IMR-90 (cell line): ENCODE data around the gene TGM1. TPM values are rescaled to one million over a fixed set of nuclear protein-coding genes. Genes with fewer than 3 reads are reported as not detected.
A peak's percentile ranks its signal among the peaks of the same experiment; 100 is the strongest.

ENCODE experiments used
- ATAC-seq: fragments of 200-7000 bp; cut with Tn5 transposase; 2 replicates; pipeline ENCODE4 v1.9.1; 2020; ENCODE audit warnings: low read depth, mild to moderate bottlenecking, moderate library complexity
- BruUV-seq: library from RNA; stranded (reverse); fragments of 400-500 nt; replicated peaks from 2 replicates; lab custom pipeline; 2021; lab: Mats Ljungman, UMichigan
- CTCF ChIA-PET: fragments of 300-600 bp; formaldehyde crosslinking; extraction: SDS; loops from one replicate; lab custom pipeline; 2021; ENCODE audit warnings: antibody characterized with exemption; lab: Yijun Ruan, JAX
- POLR2A ChIA-PET: fragments of 300-600 bp; sonication (Branson Sonifier 250); formaldehyde crosslinking; loops from one replicate; lab custom pipeline; 2022; ENCODE audit warnings: antibody characterized with exemption; ENCODE audit not compliant: unreplicated experiment; lab: Charles Lee
- DNase-seq: peaks from one replicate; pipeline ENCODE4 v3.0.0; 2013
- H2AFZ ChIP-seq: replicated peaks from 2 replicates; pipeline ENCODE3; 2013; ENCODE audit warnings: low read length, mild to moderate bottlenecking; ENCODE audit not compliant: poor library complexity
- H2AK5ac ChIP-seq: 2 replicates; pipeline ENCODE4 v1.6.1; 2013; ENCODE audit warnings: low read depth, low read length, inconsistent platforms
- H2AK9ac ChIP-seq: replicated peaks from 2 replicates; pipeline ENCODE3; 2013; ENCODE audit warnings: mild to moderate bottlenecking, low read depth, low read length, moderate library complexity; ENCODE audit not compliant: poor library complexity
- H2BK120ac ChIP-seq: 2 replicates; pipeline ENCODE4 v1.6.1; 2013; ENCODE audit warnings: low read depth, low read length, inconsistent platforms
- H2BK15ac ChIP-seq: 3 replicates; pipeline ENCODE4 v1.6.1; 2013; ENCODE audit warnings: low read depth, low read length, inconsistent platforms
- H2BK20ac ChIP-seq: 2 replicates; pipeline ENCODE4 v1.6.1; 2013; ENCODE audit warnings: low read depth, mild to moderate bottlenecking, inconsistent platforms, low read length, moderate library complexity
- H2BK5ac ChIP-seq: 2 replicates; pipeline ENCODE4 v1.6.1; 2013; ENCODE audit warnings: mild to moderate bottlenecking, low read depth, low read length, inconsistent platforms; ENCODE audit not compliant: poor library complexity, severe bottlenecking
- H3K14ac ChIP-seq: replicated peaks from 2 replicates; pipeline ENCODE4 v1.6.1; 2013; ENCODE audit warnings: low read depth, low read length, inconsistent platforms
- H3K18ac ChIP-seq: 2 replicates; pipeline ENCODE4 v1.6.1; 2013; ENCODE audit warnings: low read depth, low read length, control low read depth
- H3K23ac ChIP-seq: 2 replicates; pipeline ENCODE4 v1.6.1; 2013; ENCODE audit warnings: low read depth, low read length, inconsistent platforms
- H3K27ac ChIP-seq: 2 replicates; pipeline ENCODE4 v1.5.1; 2013; ENCODE audit warnings: mild to moderate bottlenecking, control low read depth, low read length; ENCODE audit not compliant: insufficient read depth
- H3K27me3 ChIP-seq: 2 replicates; pipeline ENCODE4 v1.6.1; 2013; ENCODE audit warnings: low read length; ENCODE audit not compliant: control insufficient read depth, insufficient read depth
- H3K36me3 ChIP-seq: 2 replicates; pipeline ENCODE4 v1.6.1; 2013; ENCODE audit warnings: low read length, mixed read lengths; ENCODE audit not compliant: control insufficient read depth, insufficient read depth
- H3K4ac ChIP-seq: 2 replicates; pipeline ENCODE4 v1.6.1; 2013; ENCODE audit warnings: low read depth, low read length, inconsistent platforms
- H3K4me1 ChIP-seq: 2 replicates; pipeline ENCODE4 v1.6.1; 2013; ENCODE audit warnings: low read length, mixed read lengths; ENCODE audit not compliant: control insufficient read depth, insufficient read depth
- H3K4me2 ChIP-seq: 2 replicates; pipeline ENCODE4 v1.6.1; 2013; ENCODE audit warnings: low read depth, mild to moderate bottlenecking, control low read depth, low read length, moderate library complexity
- H3K4me3 ChIP-seq: 2 replicates; pipeline ENCODE4 v1.5.1; 2013; ENCODE audit warnings: low read depth, mild to moderate bottlenecking, control low read depth, low read length, moderate library complexity; ENCODE audit not compliant: insufficient read depth
- H3K56ac ChIP-seq: 2 replicates; pipeline ENCODE4 v1.6.1; 2013; ENCODE audit warnings: low read length, inconsistent platforms; ENCODE audit not compliant: insufficient read depth; ENCODE audit errors: extremely low read depth
- H3K79me1 ChIP-seq, 2 experiments: 2 replicates each; pipeline ENCODE4 v1.6.1; 2013; ENCODE audit warnings: low read length in 2 of 2, inconsistent platforms in 1 of 2, low read depth in 1 of 2
- H3K9ac ChIP-seq: 2 replicates; pipeline ENCODE4 v1.6.1; 2013; ENCODE audit warnings: low read depth, low read length, control low read depth
- H3K9me1 ChIP-seq: 2 replicates; pipeline ENCODE4 v1.6.1; 2013; ENCODE audit warnings: low read length, inconsistent platforms; ENCODE audit not compliant: insufficient read depth
- H3K9me3 ChIP-seq: 2 replicates; pipeline ENCODE4 v1.6.1; 2013; ENCODE audit warnings: low read length; ENCODE audit not compliant: control insufficient read depth, insufficient read depth
- H4K20me1 ChIP-seq: 2 replicates; pipeline ENCODE4 v1.6.1; 2013; ENCODE audit warnings: low read length, inconsistent platforms; ENCODE audit not compliant: insufficient read depth
- H4K5ac ChIP-seq: 2 replicates; pipeline ENCODE4 v1.6.1; 2013; ENCODE audit warnings: mild to moderate bottlenecking, low read depth, low read length, control low read depth
- H4K8ac ChIP-seq, 2 experiments: 2 replicates each; pipeline ENCODE4 v1.6.1; 2013; ENCODE audit warnings: low read depth in 2 of 2, low read length in 2 of 2, control low read depth in 1 of 2, inconsistent platforms in 1 of 2
- H4K91ac ChIP-seq: 2 replicates; pipeline ENCODE4 v1.6.1; 2013; ENCODE audit warnings: low read depth, low read length, inconsistent platforms; ENCODE audit not compliant: insufficient read depth
- BHLHE40 ChIP-seq: fragments of 150-350 bp; IDR thresholded peaks from 2 replicates; pipeline ENCODE4 v1.6.1; 2016; ENCODE audit warnings: mild to moderate bottlenecking, low read depth, low read length
- CEBPB ChIP-seq: IDR thresholded peaks from 2 replicates; pipeline ENCODE4 v1.6.1; 2012; ENCODE audit warnings: low read depth, low read length, improper control_type of control experiment
- CHD1 ChIP-seq: IDR thresholded peaks from 2 replicates; pipeline ENCODE4 v1.6.1; 2012; ENCODE audit warnings: low read depth, low read length, improper control_type of control experiment
- FOS ChIP-seq: fragments of 150-350 bp; IDR thresholded peaks from 2 replicates; pipeline ENCODE4 v1.6.1; 2016; ENCODE audit warnings: low read depth, low read length
- MAFK ChIP-seq: IDR thresholded peaks from 2 replicates; pipeline ENCODE4 v1.6.1; 2012; ENCODE audit warnings: low read depth, low read length, improper control_type of control experiment
- MAZ ChIP-seq: IDR thresholded peaks from 2 replicates; pipeline ENCODE4 v1.6.1; 2012; ENCODE audit warnings: low read depth, mild to moderate bottlenecking, low read length, improper control_type of control experiment, moderate library complexity, borderline replicate concordance
- MXI1 ChIP-seq: IDR thresholded peaks from 2 replicates; pipeline ENCODE4 v1.6.1; 2012; ENCODE audit warnings: low read depth, mild to moderate bottlenecking, low read length, moderate library complexity, borderline replicate concordance
- NFE2L2 ChIP-seq: fragments of 150-350 bp; IDR thresholded peaks from 2 replicates; pipeline ENCODE4 v1.6.1; 2016; ENCODE audit warnings: low read depth, mild to moderate bottlenecking, low read length
- POLR2A ChIP-seq: IDR thresholded peaks from 2 replicates; pipeline ENCODE4 v1.6.1; 2012; ENCODE audit warnings: mild to moderate bottlenecking, low read depth, low read length
- RAD21 ChIP-seq: IDR thresholded peaks from 2 replicates; pipeline ENCODE4 v1.6.1; 2012; ENCODE audit warnings: low read length, improper control_type of control experiment
- RCOR1 ChIP-seq: IDR thresholded peaks from 2 replicates; pipeline ENCODE4 v1.6.1; 2012; ENCODE audit warnings: mild to moderate bottlenecking, low read length, improper control_type of control experiment; ENCODE audit not compliant: insufficient replicate concordance
- RFX5 ChIP-seq: IDR thresholded peaks from 2 replicates; pipeline ENCODE4 v1.8.0; 2012; ENCODE audit warnings: low read depth, mild to moderate bottlenecking, low read length, moderate library complexity
- SMC3 ChIP-seq: fragments of 150-350 bp; IDR thresholded peaks from 2 replicates; pipeline ENCODE4 v1.6.1; 2016; ENCODE audit warnings: low read depth, mild to moderate bottlenecking, antibody characterized with exemption, low read length, moderate library complexity
- USF2 ChIP-seq: fragments of 150-350 bp; IDR thresholded peaks from 2 replicates; pipeline ENCODE4 v1.6.1; 2017; ENCODE audit warnings: mild to moderate bottlenecking, antibody characterized with exemption, low read length, low read depth
- WGBS, 2 experiments: methylation state at CpG; one replicate each; pipeline versions ENCODE4 v1.1.5 to v1.1.7; 2013; ENCODE audit warnings: missing lambda C conversion rate in 2 of 2; ENCODE audit not compliant: insufficient read length in 1 of 2; ENCODE audit errors: extremely low coverage in 2 of 2; 5-methylcytosine and 5-hydroxymethylcytosine counted together
- dilution Hi-C: fragments of 300-500 bp; cut with HindIII; formaldehyde crosslinking; loops from one replicate; pipeline ENCODE4 v1.14.3; 2018; ENCODE audit warnings: low sequenced_read_pairs; ENCODE audit not compliant: unreplicated experiment
- in situ Hi-C: fragments of 300-500 bp; cut with MboI; formaldehyde crosslinking; loops from 3 replicates; pipeline ENCODE4 v1.14.3; 2019; ENCODE audit warnings: low sequenced_read_pairs, inconsistent platforms, mixed read lengths
- intact Hi-C: fragments of 100-400 bp; cut with micrococcal nuclease; formaldehyde crosslinking; loops from 2 replicates; pipeline ENCODE4 v1.10.0; 2022
- polyA plus RNA-seq, 3 experiments: library from polyadenylated mRNA; depleted of rRNA; stranded (reverse); fragments of >200 nt; gene quantifications; 2 replicates each; pipeline ENCODE4 v1.2.3, GENCODE V29; 2012; ENCODE audit warnings: low replicate concordance in 1 of 3
- total RNA-seq: library from RNA; depleted of rRNA; stranded (reverse); fragments of >200 nt; gene quantifications from 2 replicates; pipeline ENCODE4 v1.2.3, GENCODE V29; 2012
- TF ChIP-seq, protein P1 (sequence below): fragments of 150-350 bp; IDR thresholded peaks from 2 replicates; pipeline ENCODE4 v1.6.1; 2016; ENCODE audit warnings: low read depth, mild to moderate bottlenecking, low read length, moderate library complexity, borderline replicate concordance
- TF ChIP-seq, protein P2 (sequence below): conservative IDR thresholded peaks from 2 replicates; pipeline ENCODE4 v1.5.1; 2012; ENCODE audit warnings: mild to moderate bottlenecking, low read depth, low read length, improper control_type of control experiment

The TGM1 gene
- total and polyA plus RNA-seq, 2 of the 4 experiments (the other 2 are of a cell fraction): 0.72 to 3.3 TPM

GRCh38 chr14:24260780-24261157 lies 2.2 kb downstream of the TGM1 start:
- POLR2A ChIA-PET: no interaction called here
- H3K4ac ChIP-seq: no peak overlapping the region
- H3K18ac ChIP-seq: no peak overlapping the region
- 83% methylated on average over 1 of the region's 4 CpGs; no CpG with 5 or more reads in 1 of the 2 experiments for WGBS, 2 experiments
- no peak overlapping the region for H3K4me3 ChIP-seq
- CTCF ChIA-PET: no interaction called here
- BruUV-seq: no TSS peak
- no peaks in the 10 kb centered on the region for H4K20me1 ChIP-seq
- H2AK9ac ChIP-seq: peak overlapping the region; percentile 42
- H3K4me1 ChIP-seq: peaks cover 8% of the 10 kb centered on the region
- H2BK20ac ChIP-seq: no peak overlapping the region
- dilution Hi-C loops: no loop called here
- no peak overlapping the region for H4K91ac ChIP-seq
- H3K9me1 ChIP-seq: peaks cover 16% of the 10 kb centered on the region; the same call in 1 of the 2 replicates
- no peak overlapping the region for H2BK120ac ChIP-seq
- no peak overlapping the region for H2BK5ac ChIP-seq
- no peak overlapping the region for H3K27ac ChIP-seq
- H3K9me3 ChIP-seq: no peaks in the 10 kb centered on the region
- TF ChIP-seq MXI1 (no peak), CEBPB (no peak), NFE2L2 (no peak), SMC3 (no peak), USF2 (no peak), MAZ (no peak), RCOR1 (no peak), MAFK (no peak), POLR2A (no peak), CHD1 (no peak), BHLHE40 (no peak), FOS (no peak), RAD21 (no peak), RFX5 (no peak)
- TF ChIP-seq, protein P1, sequence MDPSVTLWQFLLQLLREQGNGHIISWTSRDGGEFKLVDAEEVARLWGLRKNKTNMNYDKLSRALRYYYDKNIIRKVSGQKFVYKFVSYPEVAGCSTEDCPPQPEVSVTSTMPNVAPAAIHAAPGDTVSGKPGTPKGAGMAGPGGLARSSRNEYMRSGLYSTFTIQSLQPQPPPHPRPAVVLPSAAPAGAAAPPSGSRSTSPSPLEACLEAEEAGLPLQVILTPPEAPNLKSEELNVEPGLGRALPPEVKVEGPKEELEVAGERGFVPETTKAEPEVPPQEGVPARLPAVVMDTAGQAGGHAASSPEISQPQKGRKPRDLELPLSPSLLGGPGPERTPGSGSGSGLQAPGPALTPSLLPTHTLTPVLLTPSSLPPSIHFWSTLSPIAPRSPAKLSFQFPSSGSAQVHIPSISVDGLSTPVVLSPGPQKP: no peak
- TF ChIP-seq, protein P2, sequence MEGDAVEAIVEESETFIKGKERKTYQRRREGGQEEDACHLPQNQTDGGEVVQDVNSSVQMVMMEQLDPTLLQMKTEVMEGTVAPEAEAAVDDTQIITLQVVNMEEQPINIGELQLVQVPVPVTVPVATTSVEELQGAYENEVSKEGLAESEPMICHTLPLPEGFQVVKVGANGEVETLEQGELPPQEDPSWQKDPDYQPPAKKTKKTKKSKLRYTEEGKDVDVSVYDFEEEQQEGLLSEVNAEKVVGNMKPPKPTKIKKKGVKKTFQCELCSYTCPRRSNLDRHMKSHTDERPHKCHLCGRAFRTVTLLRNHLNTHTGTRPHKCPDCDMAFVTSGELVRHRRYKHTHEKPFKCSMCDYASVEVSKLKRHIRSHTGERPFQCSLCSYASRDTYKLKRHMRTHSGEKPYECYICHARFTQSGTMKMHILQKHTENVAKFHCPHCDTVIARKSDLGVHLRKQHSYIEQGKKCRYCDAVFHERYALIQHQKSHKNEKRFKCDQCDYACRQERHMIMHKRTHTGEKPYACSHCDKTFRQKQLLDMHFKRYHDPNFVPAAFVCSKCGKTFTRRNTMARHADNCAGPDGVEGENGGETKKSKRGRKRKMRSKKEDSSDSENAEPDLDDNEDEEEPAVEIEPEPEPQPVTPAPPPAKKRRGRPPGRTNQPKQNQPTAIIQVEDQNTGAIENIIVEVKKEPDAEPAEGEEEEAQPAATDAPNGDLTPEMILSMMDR: no peak
- in situ Hi-C loops: no loop called here
- intact Hi-C loops: no loop called here
- no peak for ATAC-seq
- H3K14ac ChIP-seq: no peak overlapping the region
- H2AFZ ChIP-seq: no peak overlapping the region
- no peak overlapping the region for H2AK5ac ChIP-seq
- no peak overlapping the region; the same call in 1 of the 2 replicates for H3K23ac ChIP-seq
- H3K79me1 ChIP-seq: peaks cover 0 to 2% of the 10 kb centered on the region in 2 experiments; a peak in 1 of 4 replicates
- H3K4me2 ChIP-seq: no peak overlapping the region
- no peak overlapping the region for H3K56ac ChIP-seq
- H4K5ac ChIP-seq: no peak overlapping the region
- H2BK15ac ChIP-seq: no peak overlapping the region
- no peak overlapping the region for H4K8ac ChIP-seq
- no peaks in the 10 kb centered on the region for H3K27me3 ChIP-seq
- no peak for DNase-seq
- H3K36me3 ChIP-seq: peaks cover 4% of the 10 kb centered on the region; the same call in 1 of the 2 replicates
- H3K9ac ChIP-seq: no peak overlapping the region
